Retinal pigment epithelial cell (primary cell): Measurements from ENCODE around the gene DDX4.
A peak's percentile ranks its signal among the peaks of the same experiment; 100 is the strongest.
"Not testable (repeated sequence)": the region's sequence is repeated elsewhere in the genome, so short reads cannot be mapped to it uniquely, and the experiment has no call there.

ENCODE experiments used
- DNase-seq: peaks from one replicate; pipeline ENCODE4 v3.0.0-alpha.2; 2010; ENCODE audit warnings: low read depth
- H3K4me3 ChIP-seq: 2 replicates; pipeline ENCODE4 v1.5.1; 2011; ENCODE audit warnings: mild to moderate bottlenecking, low read length, control low read depth, moderate library complexity
- CTCF ChIP-seq: conservative IDR thresholded peaks from 2 replicates; pipeline ENCODE4 v1.5.1; 2011; ENCODE audit warnings: low read depth, low read length, control low read depth, inconsistent platforms

DDX4 gene

GRCh38 chr5:55712023-55712859, 25.6 kb upstream of the DDX4 start, which contains the start of gene SLC38A9:
TSS of gene SLC38A9 (minus strand) at chr5:55712324. CDS start at chr5:55697958, 14,366 bp downstream.
- no peak for TF ChIP-seq CTCF
- peak within 1 kb of the TSS; percentile 85 for H3K4me3 ChIP-seq
- peak; percentile 75 for DNase-seq

- no peak for DNase-seq
- TF ChIP-seq CTCF = no peak
- H3K4me3 ChIP-seq = no peak overlapping the region
Observed at GRCh38 chr5:55713871-55714270, 24.0 kb upstream of the DDX4 start.

GRCh38 chr5:55714339-55714738, 23.5 kb upstream of the DDX4 start:
- H3K4me3 ChIP-seq = no peak overlapping the region
- DNase-seq = no peak
- no peak for TF ChIP-seq CTCF

GRCh38 chr5:55714749-55715148, 23.1 kb upstream of the DDX4 start:
- no peak for DNase-seq
- H3K4me3 ChIP-seq = no peak overlapping the region
- no peak for TF ChIP-seq CTCF

- TF ChIP-seq CTCF = no peak
- H3K4me3 ChIP-seq = no peak overlapping the region
- DNase-seq = no peak
Observed at GRCh38 chr5:55715519-55716078, 22.3 kb upstream of the DDX4 start.

GRCh38 chr5:55719026-55719425, 18.8 kb upstream of the DDX4 start:
- H3K4me3 ChIP-seq, DNase-seq: not testable (repeated sequence)

- no peak for TF ChIP-seq CTCF
- no peak overlapping the region for H3K4me3 ChIP-seq
- no peak for DNase-seq
Observed at GRCh38 chr5:55720188-55720703, 17.6 kb upstream of the DDX4 start.
